GM18505 (cell line): ENCODE results near the gene EGLN3.

Source experiments
- ATAC-seq: cut with Tn5 transposase; IDR thresholded peaks from one replicate; pipeline ENCODE4 v1.9.1; 2021; ENCODE audit not compliant: unreplicated experiment
- POLR2A ChIP-seq: IDR thresholded peaks from 4 replicates; pipeline ENCODE4 v1.6.1; 2011; ENCODE audit warnings: borderline replicate concordance; ENCODE audit not compliant: insufficient read depth, insufficient read length; ENCODE audit errors: extremely low read depth

EGLN3 gene

DNA sequence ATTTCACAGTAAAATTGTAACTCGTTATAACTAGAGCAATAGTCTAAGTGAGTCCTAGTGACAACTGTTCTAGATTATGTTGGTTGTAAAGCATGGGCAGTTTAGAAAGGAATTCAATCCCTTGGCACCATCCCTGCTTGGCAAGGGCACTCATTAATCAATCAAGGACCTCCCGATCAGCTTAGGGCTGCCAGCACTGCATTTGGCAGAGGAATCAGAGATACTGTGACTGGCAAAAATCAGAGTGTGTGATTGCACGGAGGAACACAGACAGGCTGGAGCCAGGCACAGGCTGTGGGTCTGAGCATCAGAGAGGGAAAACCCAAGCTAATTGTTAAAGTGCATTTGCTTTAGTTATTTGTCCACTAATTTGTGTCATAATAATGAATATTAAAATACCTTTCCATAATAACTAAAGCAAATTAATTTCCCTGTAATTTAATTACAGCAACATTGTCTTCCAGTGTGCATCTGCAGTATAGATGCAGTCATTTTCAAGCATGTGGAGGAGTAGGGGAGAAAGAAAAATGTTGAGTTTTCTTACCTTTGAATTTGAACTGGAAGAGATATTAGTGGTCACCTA lies 3.2 kb upstream of the EGLN3 start:
- no peak for TF ChIP-seq POLR2A
- no peak for ATAC-seq

- TF ChIP-seq POLR2A: no peak
- no peak for ATAC-seq
Measured at GRCh38 chr14:33952541-33952940, 1.7 kb upstream of the EGLN3 start.

GRCh38 chr14:33951183-33951840 lies 438 bp upstream of the EGLN3 start:
- no peak for ATAC-seq
- no peak for TF ChIP-seq POLR2A

GRCh38 chr14:33949411-33949893 lies 1.4 kb downstream of the EGLN3 start:
- TF ChIP-seq POLR2A: no peak
- no peak for ATAC-seq

GRCh38 chr14:33948869-33949408 lies 1.9 kb downstream of the EGLN3 start:
- no peak for TF ChIP-seq POLR2A
- no peak for ATAC-seq

DNA sequence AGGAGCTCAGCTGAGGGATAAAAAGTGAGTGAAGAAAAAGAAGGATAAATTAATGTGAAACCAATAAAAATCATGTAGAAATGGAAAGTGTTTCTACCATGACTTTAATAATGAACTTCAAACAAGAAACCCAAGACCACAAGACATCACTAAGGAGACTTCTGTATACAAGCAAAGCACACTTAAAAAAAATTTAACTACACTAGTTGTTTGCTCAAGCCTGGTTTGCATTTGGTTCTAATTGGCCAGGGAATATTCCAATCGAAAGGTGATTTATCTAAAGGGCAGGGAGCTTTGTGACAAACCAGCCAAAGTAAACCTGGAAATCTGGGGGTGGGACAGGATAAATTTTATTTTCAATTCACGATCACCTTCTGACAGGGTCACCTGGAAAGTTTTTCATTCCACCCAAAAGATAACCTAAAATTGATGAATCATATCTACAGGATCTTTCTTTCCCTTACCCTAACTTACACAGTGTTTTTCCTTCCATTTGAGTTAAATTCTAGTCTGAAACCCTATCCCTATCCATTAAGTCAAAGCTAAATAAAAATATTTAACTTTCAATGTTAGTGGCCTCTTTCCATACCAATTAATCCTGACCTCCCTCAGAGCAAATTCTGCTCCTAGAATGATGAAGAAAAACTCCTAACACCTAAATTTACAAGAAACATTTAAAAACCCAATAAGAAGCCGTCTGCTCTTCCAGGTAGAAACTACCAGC lies 2.6 kb downstream of the EGLN3 start:
- ATAC-seq: no peak
- no peak for TF ChIP-seq POLR2A

GRCh38 chr14:33946679-33947476 lies 4.0 kb downstream of the EGLN3 start:
- ATAC-seq: no peak
- no peak for TF ChIP-seq POLR2A

DNA sequence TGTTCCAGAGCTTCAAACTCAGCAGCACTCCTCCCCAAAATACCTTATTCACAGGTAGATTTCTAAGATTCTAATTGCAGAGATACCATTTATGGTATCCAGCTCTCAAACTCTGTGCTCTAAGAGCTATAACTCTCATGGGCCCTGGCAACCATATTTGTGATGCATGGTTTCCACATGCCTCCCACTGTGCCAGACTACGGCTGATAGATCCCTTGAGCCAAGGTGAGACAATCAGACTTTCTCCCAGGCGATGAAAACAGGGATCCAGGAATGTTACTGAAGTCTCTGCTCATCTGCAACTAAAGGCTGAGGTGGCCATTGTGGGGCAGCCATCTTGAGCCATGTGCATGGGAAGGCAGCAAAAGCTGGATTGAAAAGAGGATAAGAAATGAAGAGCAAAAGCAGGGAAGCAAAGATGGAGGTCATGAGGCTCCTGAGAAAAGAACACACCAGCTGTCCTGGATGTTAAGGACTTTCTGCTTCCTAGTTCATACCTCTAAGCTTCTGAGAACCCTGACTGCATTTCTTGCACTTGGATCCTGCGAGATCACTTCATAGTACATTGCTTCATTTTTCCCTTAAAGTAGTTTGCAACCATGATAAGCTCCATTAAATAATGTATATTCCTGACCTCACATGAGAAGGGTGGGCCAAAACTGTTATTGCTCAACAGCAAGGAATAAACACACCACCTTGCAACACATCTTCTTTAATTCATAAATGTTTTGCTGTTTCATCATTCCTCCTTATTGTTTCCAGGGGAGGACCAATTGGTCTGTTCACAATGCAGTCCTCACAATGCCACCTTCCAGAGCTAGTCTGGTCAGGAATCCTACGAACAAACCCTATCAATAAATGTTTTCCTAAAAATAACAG lies 5.4 kb downstream of the EGLN3 start:
- ATAC-seq: no peak

GRCh38 chr14:33943096-33943883 lies 7.6 kb downstream of the EGLN3 start:
- ATAC-seq: no peak
- TF ChIP-seq POLR2A: no peak

More for the DNA sequence above, 5.4 kb downstream of the EGLN3 start:
- TF ChIP-seq POLR2A: no peak

- no peak for TF ChIP-seq POLR2A
- no peak for ATAC-seq
Measured at GRCh38 chr14:33941718-33942117, 9.2 kb downstream of the EGLN3 start.

- no peak for ATAC-seq
- TF ChIP-seq POLR2A: no peak
Measured at GRCh38 chr14:33940561-33941011, 10.3 kb downstream of the EGLN3 start.

- no peak for TF ChIP-seq POLR2A
- peak; percentile 89 for ATAC-seq
Measured at GRCh38 chr14:33938131-33938949, 12.5 kb downstream of the EGLN3 start.
